ENCODE data around the gene PCDHA4.
"Not testable (repeated sequence)": the region's sequence is repeated elsewhere in the genome, so short reads cannot be mapped to it uniquely, and the experiment has no call there.

Gene PCDHA4

GRCh38 chr5:140806834-140807775, at the start of gene PCDHA4:
Gene PCDHA4 (plus strand): TSS chr5:140807068.
- DNase-seq: no peak

GRCh38 chr5:140764177-140764973, 42.5 kb upstream of the PCDHA4 start:
- no peak for DNase-seq

GRCh38 chr5:140767444-140767843, 39.4 kb upstream of the PCDHA4 start:
- DNase-seq: no peak

- DNase-seq: no peak
These were observed 26.4 kb upstream of the PCDHA4 start for GRCh38 chr5:140780512-140780911.

- no peak for DNase-seq
These were observed 20.8 kb upstream of the PCDHA4 start, which contains the start of gene PCDHA1 for GRCh38 chr5:140785905-140786686. Gene PCDHA1 (plus strand): TSS chr5:140786140.

GRCh38 chr5:140787422-140787821, 19.4 kb upstream of the PCDHA4 start:
- DNase-seq: not testable (repeated sequence)

GRCh38 chr5:140787849-140788504, 18.9 kb upstream of the PCDHA4 start:
- DNase-seq: not testable (repeated sequence)

GRCh38 chr5:140791089-140791488, 15.8 kb upstream of the PCDHA4 start:
- DNase-seq: no peak

- no peak for DNase-seq
These were observed 12.1 kb upstream of the PCDHA4 start, which contains the start of gene PCDHA2 for GRCh38 chr5:140794595-140795258. Gene PCDHA2 (plus strand): TSS chr5:140794852.

- no peak for DNase-seq
These were observed 11.6 kb upstream of the PCDHA4 start for GRCh38 chr5:140795259-140795641.

- DNase-seq: not testable (repeated sequence)
These were observed 10.7 kb upstream of the PCDHA4 start for GRCh38 chr5:140796072-140796717.

GRCh38 chr5:140796718-140797095, 10.2 kb upstream of the PCDHA4 start:
- DNase-seq: no peak

- no peak for DNase-seq
These were observed 5.9 kb upstream of the PCDHA4 start, which contains the start of gene PCDHA3 for GRCh38 chr5:140800816-140801493. Gene PCDHA3 (plus strand): TSS chr5:140801057.

GRCh38 chr5:140801494-140801841, 5.4 kb upstream of the PCDHA4 start:
- no peak for DNase-seq

- not testable (repeated sequence) for DNase-seq
These were observed 4.5 kb upstream of the PCDHA4 start for GRCh38 chr5:140802381-140802780.

GRCh38 chr5:140802781-140803271, 4.0 kb upstream of the PCDHA4 start:
- DNase-seq: no peak

GRCh38 chr5:140808241-140808888, 1.5 kb downstream of the PCDHA4 start:
- not testable (repeated sequence) for DNase-seq

GRCh38 chr5:140808889-140809291, 2.0 kb downstream of the PCDHA4 start:
- no peak for DNase-seq

- DNase-seq: no peak
These were observed 14.8 kb downstream of the PCDHA4 start, which contains the start of gene PCDHA5 for GRCh38 chr5:140821375-140822280. Gene PCDHA5 (plus strand): TSS chr5:140821613.
